ENCODE data around the gene CHCHD3. TPM values are rescaled to one million over a fixed set of nuclear protein-coding genes. Genes with fewer than 3 reads are reported as not detected.

CHCHD3 gene
- total RNA-seq, 2 experiments from 2014 or later, result 83.5 to 83.8 TPM

- H3K4me1 ChIP-seq (ENCODE audit: insufficient read depth, low read length, poor library complexity, severe bottlenecking), result no peaks in the 10 kb centered on the region
- intact Hi-C loops (cut with micrococcal nuclease; ENCODE audit: unreplicated experiment), result no loop called here
- 0 out of 2 replicates have a peak, but pooled peaks cover 5% of the 10 kb centered on the region for H3K9me3 ChIP-seq (ENCODE audit: low read length)
- H3K27ac ChIP-seq (ENCODE audit: low read depth, low read length, poor library complexity, severe bottlenecking), result no peak overlapping the region
- peaks cover 4% of the 10 kb centered on the region; the same call in 1 of the 2 replicates for H3K36me3 ChIP-seq (ENCODE audit: insufficient read depth, low read length)
- TF ChIP-seq EZH2phosphoT487 (IDR thresholded peaks at IDR 0.05; ENCODE audit: borderline replicate concordance, low read depth, low read length), result no peak
- TF ChIP-seq CTCF (conservative IDR thresholded peaks at IDR 0.05; ENCODE audit: low read length), result no peak
- ChIA-PET POLR2A (interaction anchor here (0.6 to 2.3 kb wide), 8 partner anchors 10 to 1478 kb away, joined by 3 to 8 read pairs (median 4); no protein-coding TSS in a partner anchor), CTCF (ENCODE audit: unreplicated experiment) (no interaction called here)
- no peak overlapping the region for H2AFZ ChIP-seq (ENCODE audit: low read length)
- no peak overlapping the region for H3K4me3 ChIP-seq (ENCODE audit: low read depth, low read length, poor library complexity, severe bottlenecking)
- no peak overlapping the region for H3K4me2 ChIP-seq (ENCODE audit: low read length)
- no peak for DNase-seq (ENCODE audit: low spot score)
- BruUV-seq (replicated peaks), result no TSS peak
- H3K9me2 ChIP-seq (ENCODE audit: insufficient read depth, low read length), result no peaks in the 10 kb centered on the region
- peaks cover 16% of the 10 kb centered on the region; the same call in 1 of the 2 replicates for H3K79me2 ChIP-seq (ENCODE audit: insufficient read depth, low read depth, low read length)
- H4K20me1 ChIP-seq (ENCODE audit: insufficient read depth, low read length), result no peaks in the 10 kb centered on the region
Observed at GRCh38 chr7:132991615-132992587, 90.0 kb downstream of the CHCHD3 start.

DNA sequence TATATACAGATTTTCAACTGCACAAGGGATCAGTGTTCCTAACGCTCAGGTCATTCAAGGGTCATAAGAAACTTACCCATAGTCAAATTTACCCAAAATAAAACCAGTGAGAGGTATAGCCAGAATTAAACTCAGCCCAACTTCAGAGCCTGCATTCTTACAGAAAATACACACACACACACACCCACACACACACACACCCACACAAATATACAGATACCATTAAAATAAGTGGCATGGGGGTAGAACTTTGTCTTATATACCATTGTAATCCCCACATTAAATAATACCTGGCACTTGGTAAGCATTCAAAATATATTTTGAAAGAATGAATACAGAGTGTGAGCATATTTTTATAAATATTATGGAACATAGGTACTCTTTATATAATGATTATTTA, 93.8 kb downstream of the CHCHD3 start:
- ChIA-PET CTCF (ENCODE audit: unreplicated experiment) (no interaction called here), POLR2A (no interaction called here)
- H3K4me3 ChIP-seq (ENCODE audit: low read depth, low read length, poor library complexity, severe bottlenecking), result no peak overlapping the region
- no peaks in the 10 kb centered on the region; the same call in 1 of the 2 replicates for H3K79me2 ChIP-seq (ENCODE audit: insufficient read depth, low read depth, low read length)
- intact Hi-C loops (cut with micrococcal nuclease; ENCODE audit: unreplicated experiment), result no loop called here
- H3K4me2 ChIP-seq (ENCODE audit: low read length), result no peak overlapping the region
- H3K9me2 ChIP-seq (ENCODE audit: insufficient read depth, low read length), result no peaks in the 10 kb centered on the region
- no TSS peak for BruUV-seq (replicated peaks)
- no peak for TF ChIP-seq CTCF (conservative IDR thresholded peaks at IDR 0.05; ENCODE audit: low read length)
- TF ChIP-seq EZH2phosphoT487 (IDR thresholded peaks at IDR 0.05; ENCODE audit: borderline replicate concordance, low read depth, low read length), result no peak
- H4K20me1 ChIP-seq (ENCODE audit: insufficient read depth, low read length), result no peaks in the 10 kb centered on the region
- H2AFZ ChIP-seq (ENCODE audit: low read length), result no peak overlapping the region
- H3K9me3 ChIP-seq (ENCODE audit: low read length), result 0 out of 2 replicates have a peak, but pooled peaks cover 5% of the 10 kb centered on the region
- no peak for DNase-seq (ENCODE audit: low spot score)
- H3K36me3 ChIP-seq (ENCODE audit: insufficient read depth, low read length), result peaks cover 4% of the 10 kb centered on the region; the same call in 1 of the 2 replicates
- no peaks in the 10 kb centered on the region for H3K4me1 ChIP-seq (ENCODE audit: insufficient read depth, low read length, poor library complexity, severe bottlenecking)
- H3K27ac ChIP-seq (ENCODE audit: low read depth, low read length, poor library complexity, severe bottlenecking), result no peak overlapping the region
